ENCODE data around the gene KRCC1. TPM values are rescaled to one million over a fixed set of nuclear protein-coding genes. Genes with fewer than 3 reads are reported as not detected.
"Not testable (repeated sequence)": the region's sequence is repeated elsewhere in the genome, so short reads cannot be mapped to it uniquely, and the experiment has no call there.

KRCC1 gene
- total RNA-seq, 1 donor from 2014 or later = 22.2 TPM

- intact Hi-C loops (cut with micrococcal nuclease) = no loop called here
Observed at GRCh38 chr2:88042476-88042875, 13.1 kb downstream of the KRCC1 start.

- intact Hi-C loops (cut with micrococcal nuclease) = no loop called here
Observed at GRCh38 chr2:88038263-88039105, 17.1 kb downstream of the KRCC1 start.

- intact Hi-C loops (cut with micrococcal nuclease) = no loop called here
Observed at GRCh38 chr2:88036606-88037005, 19.0 kb downstream of the KRCC1 start.

- intact Hi-C loops (cut with micrococcal nuclease) = no loop called here
Observed at GRCh38 chr2:88036182-88036581, 19.4 kb downstream of the KRCC1 start.

- intact Hi-C loops (cut with micrococcal nuclease) = no loop called here
Observed at GRCh38 chr2:88032070-88032702, 23.4 kb downstream of the KRCC1 start.

- intact Hi-C loops (cut with micrococcal nuclease) = no loop called here
Observed at GRCh38 chr2:88028931-88029330, 26.7 kb downstream of the KRCC1 start.

GRCh38 chr2:88027697-88028389 is 27.7 kb downstream of the KRCC1 start:
- intact Hi-C loops (cut with micrococcal nuclease) = no loop called here

- intact Hi-C loops (cut with micrococcal nuclease) = no loop called here
Observed at GRCh38 chr2:88024509-88024908, 31.1 kb downstream of the KRCC1 start.

- intact Hi-C loops (cut with micrococcal nuclease) = no loop called here
Observed at GRCh38 chr2:88022669-88022921, 33.0 kb downstream of the KRCC1 start.

- intact Hi-C loops (cut with micrococcal nuclease) = no loop called here
Observed at GRCh38 chr2:88019985-88020384, 35.6 kb downstream of the KRCC1 start.

- intact Hi-C loops (cut with micrococcal nuclease) = no loop called here
Observed at GRCh38 chr2:88018909-88019308, 36.7 kb downstream of the KRCC1 start.

GRCh38 chr2:88018077-88018805 is 37.3 kb downstream of the KRCC1 start:
- intact Hi-C loops (cut with micrococcal nuclease) = not testable (repeated sequence)

- intact Hi-C loops (cut with micrococcal nuclease) = not testable (repeated sequence)
Observed at GRCh38 chr2:88017780-88018038, 37.9 kb downstream of the KRCC1 start.

GRCh38 chr2:88016960-88017779 is 38.4 kb downstream of the KRCC1 start:
- intact Hi-C loops (cut with micrococcal nuclease) = loop anchor here (1.0 kb wide), 1 partner anchor 38 kb away; the partner anchor contains the start of gene KRCC1

GRCh38 chr2:88016086-88016959 is 39.3 kb downstream of the KRCC1 start, which contains the start of gene RNU2-63P:
Gene RNU2-63P, minus strand, starts transcription at chr2:88016547.
- intact Hi-C loops (cut with micrococcal nuclease) = loop anchor here (1.0 kb wide), 1 partner anchor 39 kb away; the partner anchor contains the start of gene KRCC1

- intact Hi-C loops (cut with micrococcal nuclease) = no loop called here
Observed at GRCh38 chr2:88011011-88011410, 44.6 kb downstream of the KRCC1 start.

- intact Hi-C loops (cut with micrococcal nuclease) = no loop called here
Observed at GRCh38 chr2:88010136-88010535, 45.4 kb downstream of the KRCC1 start.

- intact Hi-C loops (cut with micrococcal nuclease) = no loop called here
Observed at GRCh38 chr2:88006912-88007439, 48.6 kb downstream of the KRCC1 start.

GRCh38 chr2:88005776-88006175 is 49.8 kb downstream of the KRCC1 start:
- intact Hi-C loops (cut with micrococcal nuclease) = no loop called here
